Transverse colon (tissue), 4 donors: ENCODE data around the gene MN1. TPM values are rescaled to one million over a fixed set of nuclear protein-coding genes. Genes with fewer than 3 reads are reported as not detected.

Experiments used
- DNase-seq: peaks from one replicate; pipeline ENCODE4 v3.0.0-alpha.2; 2019
- H3K27ac ChIP-seq, 4 donors: fragments of 200-600 bp; sonication (generic); 2 replicates each; pipeline ENCODE4 v1.5.1; 2016 to 2018; ENCODE audit warnings: inconsistent platforms in 4 of 4
- H3K27me3 ChIP-seq: fragments of 200-600 bp; sonication (generic); 2 replicates; pipeline ENCODE4 v1.5.1; 2017; ENCODE audit warnings: inconsistent platforms
- H3K36me3 ChIP-seq, 4 donors: fragments of 200-600 bp; sonication (generic); 2 replicates each; pipeline ENCODE4 v1.5.1; 2017 to 2019; ENCODE audit warnings: inconsistent platforms in 4 of 4
- H3K4me1 ChIP-seq, 4 donors: fragments of 200-600 bp; sonication (generic); 2 replicates each; pipeline ENCODE4 v1.5.1; 2017 to 2020; ENCODE audit warnings: inconsistent platforms in 4 of 4
- H3K4me3 ChIP-seq, 4 donors: fragments of 200-600 bp; sonication (generic); 1 replicate in 1 of 4; 2 replicates in 3 of 4; pipeline versions ENCODE4 v1.5.1 to v1.6.1; 2017 to 2019; ENCODE audit warnings: inconsistent platforms in 4 of 4
- H3K9me3 ChIP-seq, 2 donors: fragments of 200-600 bp; sonication (generic); 2 replicates each; pipeline ENCODE4 v1.5.1; 2017 to 2019; ENCODE audit warnings: inconsistent platforms in 2 of 2
- CTCF ChIP-seq, 5 experiments: fragments of 200-600 bp in 3 of 5; fragments of 450-650 bp in 2 of 5; sonication (generic) in 3 of 5; IDR thresholded peaks; 1 replicate in 2 of 5; 2 replicates in 3 of 5; pipeline ENCODE4 v1.5.1; 2016 to 2017; ENCODE audit warnings: antibody characterized with exemption in 5 of 5, inconsistent platforms in 3 of 5, mild to moderate bottlenecking in 2 of 5, moderate library complexity in 1 of 5
- EP300 ChIP-seq: sonication (generic); formaldehyde crosslinking; IDR thresholded peaks from one replicate; pipeline ENCODE4 v1.6.1; 2017; ENCODE audit warnings: antibody characterized with exemption, low read depth
- POLR2A ChIP-seq: fragments of 450-650 bp; IDR thresholded peaks from one replicate; pipeline ENCODE4 v1.6.1; 2016; ENCODE audit warnings: antibody characterized with exemption, mild to moderate bottlenecking, moderate library complexity
- POLR2AphosphoS5 ChIP-seq, 3 donors: sonication (generic); formaldehyde crosslinking; IDR thresholded peaks; one replicate each; pipeline ENCODE4 v1.6.1; 2016; ENCODE audit warnings: antibody characterized with exemption in 3 of 3
- WGBS, 2 donors: methylation state at CpG; one replicate each; pipeline ENCODE4 v1.1.5; 2018; ENCODE audit warnings: low coverage in 1 of 2; 5-methylcytosine and 5-hydroxymethylcytosine counted together
- in situ Hi-C, 4 donors: fragments of 200-750 bp; cut with MboI; loops; one replicate each; pipeline versions ENCODE4 v1.15.0 to v1.15.1; 2017; ENCODE audit warnings: low sequenced_read_pairs in 3 of 4, low pct_ligation_motif_present in 1 of 4, low pct_unique_long_range_greater_than_20kb in 1 of 4
- intact Hi-C: fragments of 100-400 bp; cut with DNase I; formaldehyde crosslinking; loops from one replicate; pipeline ENCODE4 v1.15.1; 2023; ENCODE audit warnings: low total_unique reads
- total RNA-seq, 4 donors: library from RNA; depleted of rRNA; stranded (reverse); fragments of >200 nt; gene quantifications; one replicate each; pipeline ENCODE4 v1.1.0, GENCODE V29; 2016

Gene MN1
- total RNA-seq, 4 donors from 2014 or later = 1.1 to 4.2 (median 3.0) TPM

- H3K36me3 ChIP-seq = no peaks in the 10 kb centered on the region
- no peak overlapping the region for H3K4me3 ChIP-seq
- no peaks in the 10 kb centered on the region for H3K9me3 ChIP-seq
- DNase-seq = no peak
- 65 to 81% methylated on average over 4 to 16 of the region's 16 CpGs for WGBS, 2 donors
- no peak for TF ChIP-seq CTCF (IDR thresholded peaks at IDR 0.05)
- no peak for TF ChIP-seq POLR2AphosphoS5 (IDR thresholded peaks at IDR 0.05)
- no peak for TF ChIP-seq EP300
- no peak for TF ChIP-seq POLR2A
- no peak overlapping the region for H3K27ac ChIP-seq
- peaks cover 0 to 8% (median 0%) of the 10 kb centered on the region in 4 donors for H3K4me1 ChIP-seq
- peaks cover 13% of the 10 kb centered on the region for H3K27me3 ChIP-seq
- intact Hi-C loops (no loop called here), in situ Hi-C loops (no loop called here)
Measured at GRCh38 chr22:27772081-27772983, 29.2 kb downstream of the MN1 start.

- intact Hi-C loops (no loop called here), in situ Hi-C loops (no loop called here)
- no peaks in the 10 kb centered on the region for H3K9me3 ChIP-seq
- H3K36me3 ChIP-seq = no peaks in the 10 kb centered on the region
- H3K4me1 ChIP-seq = peaks cover 0 to 8% (median 0%) of the 10 kb centered on the region in 4 donors
- peaks cover 12% of the 10 kb centered on the region for H3K27me3 ChIP-seq
- no peak for TF ChIP-seq EP300
- TF ChIP-seq POLR2A = no peak
- TF ChIP-seq CTCF (IDR thresholded peaks at IDR 0.05) = no peak
- no peak for TF ChIP-seq POLR2AphosphoS5 (IDR thresholded peaks at IDR 0.05)
- H3K4me3 ChIP-seq = no peak overlapping the region
- no peak overlapping the region for H3K27ac ChIP-seq
- DNase-seq = no peak
- WGBS, 2 donors = 61 to 85% methylated on average over 2 to 5 of the region's 5 CpGs
Measured at GRCh38 chr22:27771637-27772036, 29.9 kb downstream of the MN1 start.

- no peak for DNase-seq
- no peaks in the 10 kb centered on the region for H3K27me3 ChIP-seq
- 87% methylated on average over 3 of the region's 3 CpGs; no CpG with 5 or more reads in 1 of the 2 donors for WGBS, 2 donors
- no peak overlapping the region for H3K27ac ChIP-seq
- in situ Hi-C loops = no loop called here
- intact Hi-C loops = no loop called here
- no peak overlapping the region for H3K4me3 ChIP-seq
- H3K9me3 ChIP-seq = no peaks in the 10 kb centered on the region
- H3K36me3 ChIP-seq = no peaks in the 10 kb centered on the region
- no peaks in the 10 kb centered on the region for H3K4me1 ChIP-seq
- TF ChIP-seq POLR2A (no peak), CTCF (IDR thresholded peaks at IDR 0.05) (no peak), EP300 (no peak), POLR2AphosphoS5 (IDR thresholded peaks at IDR 0.05) (no peak)
Measured at GRCh38 chr22:27769012-27769411, 32.5 kb downstream of the MN1 start.

- in situ Hi-C loops = no loop called here
- DNase-seq = no peak
- Histone ChIP-seq H3K9me3 (no peaks in the 10 kb centered on the region), H3K36me3 (no peaks in the 10 kb centered on the region), H3K27me3 (no peaks in the 10 kb centered on the region), H3K4me1 (no peaks in the 10 kb centered on the region), H3K4me3 (no peak overlapping the region), H3K27ac (no peak overlapping the region)
- TF ChIP-seq EP300 (no peak), POLR2AphosphoS5 (IDR thresholded peaks at IDR 0.05) (no peak), POLR2A (no peak), CTCF (IDR thresholded peaks at IDR 0.05) (no peak)
- 66% methylated on average over 2 of the region's 2 CpGs; no CpG with 5 or more reads in 1 of the 2 donors for WGBS, 2 donors
- intact Hi-C loops = no loop called here
Measured at GRCh38 chr22:27768027-27768653, 33.4 kb downstream of the MN1 start.
